ENCODE data around the gene SLC27A5. TPM values are rescaled to one million over a fixed set of nuclear protein-coding genes. Genes with fewer than 3 reads are reported as not detected.
A peak's percentile ranks its signal among the peaks of the same experiment; 100 is the strongest.

SLC27A5 gene
- total and polyA plus RNA-seq, 9 of the 15 experiments (the other 6 are each of a cell fraction or from before 2014, with no cell fraction given), result 42.2 to 318 (median 64.7) TPM

GRCh38 chr19:58474997-58475713, 36.6 kb downstream of the SLC27A5 start (continued):
- peak; percentile 25; the same call in 1 of the 2 replicates for TF ChIP-seq ERF (CRISPR knock-in tag; IDR thresholded peaks at IDR 0.05)
- peak in 1 of 2 experiments; percentile 75; a peak in 2 of 4 replicates for TF ChIP-seq HDAC1 (IDR thresholded peaks at IDR 0.05)
- TF ChIP-seq FOXK1 (CRISPR knock-in tag; IDR thresholded peaks at IDR 0.05; ENCODE audit: borderline replicate concordance), result 0 out of 2 replicates have a peak, but pooled peaks have one; percentile 9
- TF ChIP-seq ZEB2 (IDR thresholded peaks at IDR 0.05), result no peak
- peak; percentile 55; the same call in 1 of the 2 replicates for TF ChIP-seq FOXP1 (CRISPR knock-in tag; IDR thresholded peaks at IDR 0.05)
- TF ChIP-seq E2F6 (IDR thresholded peaks at IDR 0.05; ENCODE audit: borderline replicate concordance in 1 of 2, extremely low read depth in 1 of 2, insufficient read depth in 1 of 2, insufficient read length in 1 of 2, low read depth in 1 of 2, low read length in 1 of 2, poor library complexity in 1 of 2, severe bottlenecking in 1 of 2), result peak in 1 of 2 experiments; percentile 21
- TF ChIP-seq SMARCE1 (IDR thresholded peaks at IDR 0.05), result 0 out of 2 replicates have a peak, but pooled peaks have one; percentile 30
- peak; percentile 37; the same call in 1 of the 2 replicates for TF ChIP-seq HDAC2 (IDR thresholded peaks at IDR 0.05)
- 0 out of 2 replicates have a peak, but pooled peaks have one; percentile 21 for TF ChIP-seq ZNF830 (CRISPR knock-in tag; IDR thresholded peaks at IDR 0.05)
- TF ChIP-seq BMI1 (IDR thresholded peaks at IDR 0.05; ENCODE audit: low read length), result peak; percentile 78; the same call in 1 of the 2 replicates
- TF ChIP-seq CAMTA2 (CRISPR knock-in tag; conservative IDR thresholded peaks at IDR 0.05), result peak; percentile 72; the same call in 1 of the 2 replicates
- peak; percentile 82; the same call in 1 of the 2 replicates for TF ChIP-seq NKRF (IDR thresholded peaks at IDR 0.05; ENCODE audit: borderline replicate concordance)
- peak in 1 of 2 experiments; percentile 72; a peak in 2 of 4 replicates for TF ChIP-seq CSDE1 (IDR thresholded peaks at IDR 0.05)
- TF ChIP-seq NFATC3 (IDR thresholded peaks at IDR 0.05), result no peak

Data from K562 (cell line).